Renal pelvis (tissue), 4 donors: Measurements from ENCODE around the gene CEL. TPM values are rescaled to one million over a fixed set of nuclear protein-coding genes. Genes with fewer than 3 reads are reported as not detected.
"Not testable (repeated sequence)": the region's sequence is repeated elsewhere in the genome, so short reads cannot be mapped to it uniquely, and the experiment has no call there.

Experiments
- DNase-seq: peaks from one replicate; pipeline ENCODE4 v3.0.0-alpha.2; 2013
- polyA plus RNA-seq, 3 donors: library from polyadenylated mRNA; unstranded; fragments of 120-200 nt; gene quantifications; one replicate each; pipeline ENCODE4 v1.2.1, GENCODE V29; 2013; ENCODE audit not compliant: insufficient read length in 3 of 3

Gene CEL
- polyA plus RNA-seq, 3 donors: 4.0 to 4.1 (median 4.0) TPM

DNA sequence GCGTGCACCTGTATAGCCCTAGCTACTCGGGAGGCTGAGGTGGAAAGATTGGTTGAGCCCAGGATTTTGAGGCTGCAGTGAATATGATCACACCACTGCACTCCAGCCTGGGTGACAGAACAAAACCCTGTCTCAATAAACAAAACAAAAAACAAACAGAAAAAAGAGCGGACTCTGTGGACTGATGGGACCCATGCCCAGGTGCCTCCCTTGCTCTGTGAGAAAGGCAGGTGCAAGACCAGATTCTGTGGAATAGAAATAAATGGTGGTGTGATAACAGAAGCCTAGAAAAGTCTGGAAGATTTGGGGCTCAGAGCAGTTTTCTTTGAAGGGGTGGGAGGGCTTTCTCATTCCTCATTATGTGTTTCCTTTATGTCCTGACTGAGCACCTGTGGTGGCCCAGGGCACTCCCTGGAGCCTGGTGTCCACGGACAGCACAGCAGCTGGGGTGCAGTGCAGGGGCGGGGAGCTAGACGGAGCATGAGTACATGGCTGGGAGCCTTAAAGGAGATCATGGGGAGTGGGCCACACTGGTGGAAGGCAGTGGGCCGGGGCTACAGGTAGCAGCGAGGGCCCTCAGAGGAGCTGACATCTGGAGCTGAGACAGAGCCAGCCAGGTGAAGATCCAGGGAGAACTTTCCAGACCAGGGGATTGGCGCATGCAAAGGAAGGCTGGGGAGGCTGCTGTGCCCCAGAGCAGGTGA is 15.4 kb upstream of the CEL start:
- DNase-seq: no peak

- no peak for DNase-seq
Measured at GRCh38 chr9:133046900-133047295, 14.9 kb upstream of the CEL start.

GRCh38 chr9:133048595-133048994 is 13.2 kb upstream of the CEL start:
- DNase-seq: no peak

GRCh38 chr9:133049043-133049442 is 12.7 kb upstream of the CEL start:
- no peak for DNase-seq

- DNase-seq: no peak
Measured at GRCh38 chr9:133050142-133050541, 11.6 kb upstream of the CEL start.

DNA sequence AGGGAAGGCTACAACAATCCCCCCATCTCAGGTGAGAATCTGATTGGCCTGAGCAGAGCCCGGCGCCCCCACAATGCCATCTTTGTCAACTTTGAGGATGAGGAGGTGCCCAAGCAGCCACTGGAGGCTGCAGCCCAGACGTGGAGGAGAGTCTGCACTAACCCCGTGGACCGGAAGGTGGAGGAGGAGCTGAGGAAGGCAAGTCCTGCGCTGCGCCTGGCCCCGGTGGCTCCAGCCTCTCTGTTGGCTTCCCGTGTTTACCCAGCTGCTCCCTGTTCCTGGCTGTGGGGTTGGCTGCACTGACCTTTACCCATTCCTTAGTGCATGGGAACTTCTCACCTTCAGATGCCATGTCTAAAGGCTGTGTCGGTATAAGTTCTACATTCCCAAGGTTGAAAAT is 11.0 kb upstream of the CEL start:
- DNase-seq: no peak

- DNase-seq: no peak
Measured at GRCh38 chr9:133051281-133051900, 10.4 kb upstream of the CEL start.

DNA sequence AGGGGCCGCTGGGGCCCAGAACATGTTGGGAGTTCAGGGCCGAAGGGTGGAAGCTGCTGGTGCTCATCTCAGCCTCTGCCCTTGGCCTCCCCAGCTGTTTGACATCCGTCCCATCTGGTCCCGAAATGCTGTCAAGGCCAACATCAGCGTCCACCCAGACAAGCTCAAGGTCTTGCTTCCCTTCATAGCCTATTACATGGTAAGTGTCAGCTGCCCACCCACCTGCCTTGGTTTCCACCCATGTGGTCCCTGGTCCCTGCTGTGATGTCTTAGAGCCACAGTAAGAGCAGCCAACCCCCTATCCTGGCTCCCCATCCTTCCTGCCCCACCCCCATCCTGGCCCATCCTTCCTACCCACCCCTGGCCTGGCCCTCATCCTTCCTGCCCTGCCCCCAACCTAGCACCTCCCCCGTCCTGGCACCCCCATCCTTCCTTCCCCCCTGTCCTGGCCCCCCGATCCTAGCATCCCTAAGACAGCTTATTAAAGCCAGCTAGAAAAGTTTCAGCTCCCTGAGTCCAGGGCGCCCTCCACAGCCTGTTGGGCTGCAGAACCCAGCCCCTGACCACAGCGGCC is 9.7 kb upstream of the CEL start:
- DNase-seq: no peak

DNA sequence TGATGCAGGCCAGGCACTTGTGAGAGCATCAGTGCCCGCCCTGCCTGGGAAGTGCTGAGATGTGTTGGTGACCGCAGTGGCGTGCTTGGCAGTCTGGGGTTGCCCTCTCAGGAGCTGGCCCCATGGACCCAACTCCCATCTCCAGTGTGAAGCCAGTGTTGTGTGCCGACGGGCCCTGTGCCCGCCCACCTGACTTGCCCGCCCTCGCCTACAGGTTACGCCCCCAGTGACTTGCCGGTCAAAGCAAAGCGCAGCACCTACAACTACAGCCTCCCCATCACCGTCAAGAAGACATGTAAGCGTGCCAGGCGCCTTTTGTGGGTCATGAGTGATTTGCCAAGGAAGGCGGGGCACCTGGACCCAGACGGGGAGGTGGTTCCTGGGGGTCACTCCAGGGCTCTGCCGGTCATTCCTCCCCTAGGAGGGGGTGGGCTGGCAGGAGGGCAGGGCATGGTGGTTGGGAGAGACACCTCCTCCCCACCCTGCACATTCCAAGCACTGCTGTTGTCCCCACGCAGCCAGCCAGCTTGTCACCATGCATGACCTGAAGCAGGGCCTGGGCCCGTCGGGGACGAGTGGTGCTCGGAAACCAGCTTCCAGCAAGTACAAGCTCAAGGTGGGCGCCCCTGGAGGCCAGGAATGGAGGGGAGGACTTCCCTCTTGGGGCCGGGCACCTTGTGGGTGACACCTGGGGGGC is 7.4 kb upstream of the CEL start:
- no peak for DNase-seq

DNA sequence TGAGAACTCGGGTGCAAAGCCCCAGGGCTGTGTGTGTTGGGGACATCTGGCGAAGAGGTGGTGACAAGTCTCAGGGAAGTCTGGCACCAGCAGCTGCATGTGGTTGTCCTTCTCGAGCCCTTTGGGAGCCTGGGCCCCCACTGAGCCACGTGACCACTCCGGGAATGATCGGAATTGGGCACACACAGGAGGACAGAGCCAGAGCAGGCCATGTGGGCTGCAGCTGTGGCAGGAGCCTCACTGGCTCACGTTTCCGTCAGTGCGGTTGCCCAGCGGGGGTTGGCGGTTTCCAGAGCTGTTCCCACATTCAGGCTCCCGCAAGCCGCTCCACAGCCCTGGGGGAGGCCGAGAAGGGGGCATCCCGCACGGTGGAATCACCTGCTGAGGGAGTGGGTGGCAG is 6.8 kb upstream of the CEL start:
- DNase-seq: no peak

DNA sequence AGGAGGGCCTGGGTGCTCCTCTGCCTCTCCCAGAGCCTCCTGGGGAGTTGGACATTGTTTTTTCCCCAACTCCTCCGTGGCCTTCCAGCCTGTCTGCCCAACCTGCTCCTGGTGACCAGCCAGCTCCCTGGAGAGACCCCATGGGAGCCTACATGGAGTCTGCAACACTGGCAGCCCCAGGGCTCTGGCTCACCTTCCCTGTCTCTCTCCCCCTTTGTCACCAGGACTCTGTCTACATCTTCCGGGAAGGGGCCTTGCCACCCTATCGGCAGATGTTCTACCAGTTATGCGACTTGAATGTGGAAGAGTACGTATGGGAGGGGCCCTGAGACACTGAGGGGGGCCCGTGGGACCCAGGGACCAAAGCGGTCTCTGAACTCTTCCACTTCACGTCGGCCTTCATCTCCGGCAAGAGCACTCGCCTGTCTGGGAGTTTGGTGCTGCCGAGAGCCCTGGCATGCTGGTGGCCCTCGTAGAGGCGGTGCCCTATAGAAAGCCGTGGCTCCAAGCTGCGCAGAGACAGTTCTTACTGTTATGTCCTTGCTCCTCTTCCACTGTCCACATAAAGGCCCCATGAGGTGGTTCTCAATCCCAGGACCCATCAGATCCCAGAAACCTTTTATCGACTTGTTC is 5.9 kb upstream of the CEL start:
- no peak for DNase-seq

- DNase-seq: no peak
Measured at GRCh38 chr9:133056533-133056932, 5.2 kb upstream of the CEL start.

DNA sequence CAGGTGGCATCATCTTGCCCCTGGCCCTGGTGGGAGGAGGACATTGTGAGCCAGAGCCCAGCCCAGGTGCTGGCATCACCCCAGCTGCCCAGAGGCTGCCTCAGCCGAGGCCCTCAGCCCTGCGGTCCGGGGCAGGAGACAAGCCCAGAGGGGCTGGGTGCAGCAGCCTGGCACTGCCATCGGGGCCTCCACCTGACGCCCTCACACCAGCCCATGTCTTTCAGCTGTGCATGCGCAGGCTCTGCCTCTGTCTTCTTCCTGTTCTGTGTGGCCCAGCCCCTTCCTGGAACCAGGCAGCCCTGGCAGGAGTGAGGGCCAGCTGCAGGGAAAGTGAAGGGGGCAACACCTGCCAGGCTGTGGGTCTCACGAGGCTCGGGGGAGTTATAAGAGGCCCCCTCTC is 4.8 kb upstream of the CEL start:
- DNase-seq: no peak

GRCh38 chr9:133057553-133057952 is 4.2 kb upstream of the CEL start:
- DNase-seq: no peak

DNA sequence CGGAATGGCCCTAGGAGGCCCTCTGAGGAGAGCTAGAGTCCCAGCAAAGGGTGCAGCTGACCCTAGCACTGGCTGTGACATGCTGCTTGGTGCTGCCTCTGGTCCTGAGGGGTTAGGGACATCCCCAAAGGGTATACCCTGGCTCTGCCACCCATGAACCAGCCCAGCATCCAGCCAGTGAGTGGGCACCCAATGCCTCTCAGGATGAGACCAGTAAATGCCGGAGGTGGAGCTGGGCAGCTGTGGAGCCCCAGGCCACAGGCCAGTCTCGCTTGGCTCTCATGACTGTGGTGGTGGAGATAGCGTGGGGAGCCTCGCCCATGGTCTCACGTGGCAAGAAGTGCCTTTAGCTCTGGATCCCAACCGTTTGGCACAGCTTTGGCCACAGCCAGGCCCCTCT is 3.7 kb upstream of the CEL start:
- DNase-seq: no peak

GRCh38 chr9:133058550-133059320 is 3.0 kb upstream of the CEL start:
- no peak for DNase-seq

DNA sequence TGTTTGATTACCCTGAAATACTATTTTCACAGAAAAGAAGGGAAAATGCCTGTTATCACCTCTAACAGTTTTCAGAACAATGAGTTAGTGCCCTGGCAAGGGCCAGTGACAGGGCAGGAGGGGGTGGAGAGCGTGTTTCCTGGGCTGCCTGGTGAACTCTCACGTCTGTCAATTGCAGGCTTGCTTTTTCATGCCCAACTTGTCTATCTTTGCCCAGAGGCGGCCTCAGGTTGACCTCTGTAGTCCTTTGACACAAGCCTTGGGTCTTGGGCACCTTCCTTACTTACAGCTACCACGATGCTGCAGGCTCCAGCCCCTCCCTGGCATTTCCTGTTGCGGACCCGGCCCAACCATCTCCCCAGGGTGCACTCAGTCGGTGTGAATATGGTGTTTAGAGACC is 2.2 kb upstream of the CEL start:
- DNase-seq: no peak

DNA sequence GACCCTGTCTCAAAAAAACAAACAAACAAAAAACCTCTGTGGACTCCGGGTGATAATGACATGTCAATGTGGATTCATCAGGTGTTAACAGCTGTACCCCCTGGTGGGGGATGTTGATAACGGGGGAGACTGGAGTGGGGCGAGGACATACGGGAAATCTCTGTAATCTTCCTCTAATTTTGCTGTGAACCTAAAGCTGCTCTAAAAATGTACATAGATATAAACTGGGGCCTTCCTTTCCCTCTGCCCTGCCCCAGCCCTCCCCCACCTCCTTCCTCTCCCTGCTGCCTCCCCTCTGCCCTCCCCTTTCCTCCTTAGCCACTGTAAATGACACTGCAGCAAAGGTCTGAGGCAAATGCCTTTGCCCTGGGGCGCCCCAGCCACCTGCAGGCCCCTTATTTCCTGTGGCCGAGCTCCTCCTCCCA is 1.4 kb upstream of the CEL start:
- DNase-seq: no peak

- not testable (repeated sequence) for DNase-seq
Measured at GRCh38 chr9:133061019-133061763, 590 bp upstream of the CEL start.

DNA sequence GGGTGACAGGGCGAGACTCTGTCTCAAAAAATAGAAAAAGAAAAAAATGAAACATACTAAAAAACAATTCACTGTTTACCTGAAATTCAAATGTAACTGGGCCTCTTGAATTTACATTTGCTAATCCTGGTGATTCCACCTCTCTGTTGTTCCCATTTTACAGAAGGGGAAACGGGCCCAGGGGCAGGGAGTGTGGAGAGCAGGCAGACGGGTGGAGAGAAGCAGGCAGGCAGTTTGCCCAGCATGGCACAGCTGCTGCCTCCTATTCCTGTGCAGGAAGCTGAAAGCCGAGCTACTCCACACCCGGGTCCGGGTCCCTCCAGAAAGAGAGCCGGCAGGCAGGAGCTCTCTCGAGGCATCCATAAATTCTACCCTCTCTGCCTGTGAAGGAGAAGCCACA is 788 bp downstream of the CEL start:
- DNase-seq: not testable (repeated sequence)

DNA sequence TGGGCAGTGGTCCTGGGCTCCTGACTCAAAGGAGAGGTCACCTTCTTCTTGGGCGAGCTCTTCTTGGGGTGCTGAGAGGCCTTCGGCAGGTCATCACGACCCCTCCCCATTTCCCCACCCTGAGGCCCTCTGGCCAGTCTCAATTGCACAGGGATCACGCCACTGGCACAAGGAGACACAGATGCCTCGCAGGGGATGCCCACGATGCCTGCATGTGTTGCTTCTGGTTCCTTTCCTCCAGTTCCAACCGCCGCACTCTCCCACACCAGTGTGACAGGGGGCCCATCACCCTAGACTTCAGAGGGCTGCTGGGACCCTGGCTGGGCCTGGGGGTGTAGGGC is 1.3 kb downstream of the CEL start:
- no peak for DNase-seq
